K562 (cell line): ENCODE results near the gene BRME1.

Source experiments
- RAD21 ChIP-seq, 2 experiments: fragments of 250-450 bp in 1 of 2; fragments of 450-650 bp in 1 of 2; sonication (Bioruptor Pico) in 1 of 2; formaldehyde crosslinking in 1 of 2; IDR thresholded peaks in 1 of 2; conservative IDR thresholded peaks in 1 of 2; 2 replicates each; pipeline versions ENCODE4 v1.4.0 to v1.8.0; 2020 to 2022; ENCODE audit warnings: mild to moderate bottlenecking in 2 of 2, moderate library complexity in 1 of 2
- ZNF224 ChIP-seq: sonication (generic); formaldehyde crosslinking; IDR thresholded peaks from 2 replicates; pipeline ENCODE4 v1.8.0; 2022; ENCODE audit warnings: mild to moderate bottlenecking, missing genetic modification reagents
- TF ChIP-seq, protein P1 (sequence below): fragments of 250-450 bp; sonication (Bioruptor Pico); IDR thresholded peaks from 2 replicates; pipeline ENCODE4 v1.4.0; 2020; ENCODE audit warnings: mild to moderate bottlenecking, moderate library complexity, borderline replicate concordance

DNA sequence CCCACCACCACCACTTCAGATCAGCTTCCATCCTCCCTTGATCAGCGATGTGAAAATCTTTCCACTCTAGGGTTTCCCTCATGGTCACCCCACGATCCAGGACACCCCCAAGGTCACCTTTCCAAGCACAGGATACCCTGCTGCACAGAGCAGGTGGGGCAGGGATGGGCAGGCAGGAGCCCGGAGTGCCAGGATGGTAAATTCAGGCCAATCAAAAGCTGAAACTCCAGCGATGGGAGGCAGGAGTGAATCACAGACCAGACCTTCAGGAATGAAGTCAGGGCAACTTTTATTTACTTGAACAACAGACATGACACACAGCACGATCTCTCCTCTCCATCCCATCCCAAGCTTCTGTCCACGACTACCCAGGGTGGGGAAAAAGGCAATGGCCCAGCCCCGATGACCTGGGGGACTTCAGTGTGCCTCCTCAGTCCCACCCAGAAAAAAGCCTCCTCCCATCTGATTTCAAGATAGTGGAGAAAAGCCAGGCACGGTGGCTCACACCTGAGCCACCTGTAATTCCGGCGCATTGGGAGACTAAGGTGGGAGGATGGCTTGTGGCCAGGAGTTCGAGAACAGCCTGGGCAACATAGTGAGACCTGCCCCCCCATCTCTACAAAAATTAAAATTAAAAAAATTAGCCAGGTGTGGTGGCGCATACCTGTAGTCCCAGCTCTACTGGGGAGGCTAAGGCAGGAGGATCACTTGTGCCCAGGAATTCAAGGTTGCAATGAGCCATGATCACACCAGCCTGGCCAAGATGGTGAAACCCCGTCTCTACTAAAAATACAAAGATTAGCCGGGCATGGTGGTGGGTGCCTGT is 71.5 kb downstream of the BRME1 start:
- TF ChIP-seq RAD21 (CRISPR knock-in tag; conservative IDR thresholded peaks at IDR 0.05 in 1 of 2, IDR thresholded peaks at IDR 0.05 in 1 of 2) (no peak), ZNF224 (CRISPR knock-in tag) (no peak)
- TF ChIP-seq, protein P1, sequence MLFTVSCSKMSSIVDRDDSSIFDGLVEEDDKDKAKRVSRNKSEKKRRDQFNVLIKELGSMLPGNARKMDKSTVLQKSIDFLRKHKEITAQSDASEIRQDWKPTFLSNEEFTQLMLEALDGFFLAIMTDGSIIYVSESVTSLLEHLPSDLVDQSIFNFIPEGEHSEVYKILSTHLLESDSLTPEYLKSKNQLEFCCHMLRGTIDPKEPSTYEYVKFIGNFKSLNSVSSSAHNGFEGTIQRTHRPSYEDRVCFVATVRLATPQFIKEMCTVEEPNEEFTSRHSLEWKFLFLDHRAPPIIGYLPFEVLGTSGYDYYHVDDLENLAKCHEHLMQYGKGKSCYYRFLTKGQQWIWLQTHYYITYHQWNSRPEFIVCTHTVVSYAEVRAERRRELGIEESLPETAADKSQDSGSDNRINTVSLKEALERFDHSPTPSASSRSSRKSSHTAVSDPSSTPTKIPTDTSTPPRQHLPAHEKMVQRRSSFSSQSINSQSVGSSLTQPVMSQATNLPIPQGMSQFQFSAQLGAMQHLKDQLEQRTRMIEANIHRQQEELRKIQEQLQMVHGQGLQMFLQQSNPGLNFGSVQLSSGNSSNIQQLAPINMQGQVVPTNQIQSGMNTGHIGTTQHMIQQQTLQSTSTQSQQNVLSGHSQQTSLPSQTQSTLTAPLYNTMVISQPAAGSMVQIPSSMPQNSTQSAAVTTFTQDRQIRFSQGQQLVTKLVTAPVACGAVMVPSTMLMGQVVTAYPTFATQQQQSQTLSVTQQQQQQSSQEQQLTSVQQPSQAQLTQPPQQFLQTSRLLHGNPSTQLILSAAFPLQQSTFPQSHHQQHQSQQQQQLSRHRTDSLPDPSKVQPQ (CRISPR knock-in tag): no peak
